ENCODE results near the gene STAMBPL1.

The STAMBPL1 gene

GRCh38 chr10:88858491-88858890 lies 21.6 kb upstream of the STAMBPL1 start:
- peak; percentile 42 for DNase-seq

- DNase-seq = no peak
These were observed 19.0 kb upstream of the STAMBPL1 start for GRCh38 chr10:88861036-88861435.

- DNase-seq = peak; percentile 42
These were observed 14.7 kb upstream of the STAMBPL1 start for GRCh38 chr10:88865281-88865876.

GRCh38 chr10:88866454-88866853 lies 13.6 kb upstream of the STAMBPL1 start:
- no peak for DNase-seq

GRCh38 chr10:88870089-88870488 lies 10.0 kb upstream of the STAMBPL1 start:
- no peak for DNase-seq

- DNase-seq = no peak
These were observed 6.3 kb upstream of the STAMBPL1 start for GRCh38 chr10:88873757-88874156.

GRCh38 chr10:88874281-88874680 lies 5.8 kb upstream of the STAMBPL1 start:
- no peak for DNase-seq

- no peak for DNase-seq
These were observed 5.0 kb upstream of the STAMBPL1 start for GRCh38 chr10:88875081-88875480.

GRCh38 chr10:88877298-88877697 lies 2.7 kb upstream of the STAMBPL1 start:
- no peak for DNase-seq

GRCh38 chr10:88880282-88881076 lies 434 bp downstream of the STAMBPL1 start:
- peak; percentile 96 for DNase-seq

GRCh38 chr10:88881320-88881719 lies 1.3 kb downstream of the STAMBPL1 start:
- peak; percentile 32 for DNase-seq

GRCh38 chr10:88881922-88882645 lies 2.0 kb downstream of the STAMBPL1 start:
- no peak for DNase-seq

GRCh38 chr10:88882646-88883447 lies 2.8 kb downstream of the STAMBPL1 start:
- DNase-seq = peak; percentile 31

GRCh38 chr10:88883448-88883809 lies 3.4 kb downstream of the STAMBPL1 start:
- DNase-seq = no peak

- DNase-seq = no peak
These were observed 6.5 kb downstream of the STAMBPL1 start for GRCh38 chr10:88886557-88886956.

- no peak for DNase-seq
These were observed 8.9 kb downstream of the STAMBPL1 start for GRCh38 chr10:88888810-88889445.

- no peak for DNase-seq
These were observed 9.7 kb downstream of the STAMBPL1 start for GRCh38 chr10:88889559-88890337.

- DNase-seq = no peak
These were observed 10.8 kb downstream of the STAMBPL1 start for GRCh38 chr10:88890681-88891381.

- DNase-seq = no peak
These were observed 12.3 kb downstream of the STAMBPL1 start for GRCh38 chr10:88892222-88892967.

GRCh38 chr10:88893611-88894010 lies 13.6 kb downstream of the STAMBPL1 start:
- DNase-seq = no peak

All from DMS53 (cell line).